Mammary epithelial cell (primary cell): ENCODE data around the gene ATP5F1B.

Experiments
- EZH2 ChIP-seq: IDR thresholded peaks from 2 replicates; pipeline ENCODE4 v1.6.1; 2012; ENCODE audit warnings: low read length, inconsistent platforms, borderline replicate concordance
- TF ChIP-seq, protein P1 (sequence below), 2 donors: IDR thresholded peaks in 1 of 2; conservative IDR thresholded peaks in 1 of 2; 2 replicates each; pipeline ENCODE4 v1.5.1; 2011 to 2012; ENCODE audit warnings: inconsistent platforms in 2 of 2, low read length in 2 of 2, mild to moderate bottlenecking in 2 of 2, control low read depth in 1 of 2, low read depth in 1 of 2; ENCODE audit not compliant: insufficient read depth in 1 of 2; ENCODE audit errors: extremely low read depth in 1 of 2

DNA sequence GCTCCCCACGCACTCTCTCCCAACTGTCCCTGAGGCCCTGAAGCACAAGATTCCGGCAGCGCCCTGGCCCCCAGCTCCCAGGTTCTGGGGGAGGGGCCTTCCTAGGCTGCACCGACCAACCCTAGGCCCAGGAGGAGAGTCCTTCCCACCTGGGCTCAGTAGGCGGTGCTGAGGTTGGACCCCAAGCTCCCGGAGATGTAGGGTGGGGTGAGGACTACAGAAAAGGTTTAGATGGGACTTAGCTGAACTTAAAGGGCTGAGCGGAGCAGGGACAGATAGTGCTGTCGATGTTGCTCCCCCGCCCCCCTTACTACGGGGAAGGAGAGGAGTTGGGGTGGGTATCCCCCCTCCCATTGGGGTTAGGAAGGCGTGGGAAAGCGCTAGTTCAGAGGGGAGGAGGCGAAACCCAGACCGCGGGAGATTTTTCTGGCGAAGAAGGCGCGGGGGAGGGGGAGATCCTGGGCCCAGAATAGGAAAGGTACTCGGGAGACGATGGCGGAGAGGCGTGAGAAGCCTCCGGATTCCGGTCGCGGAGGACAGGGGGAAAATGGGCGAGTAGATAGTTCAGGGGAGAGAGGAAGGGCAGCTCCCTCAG is 11.4 kb downstream of the ATP5F1B start:
- TF ChIP-seq, protein P1, sequence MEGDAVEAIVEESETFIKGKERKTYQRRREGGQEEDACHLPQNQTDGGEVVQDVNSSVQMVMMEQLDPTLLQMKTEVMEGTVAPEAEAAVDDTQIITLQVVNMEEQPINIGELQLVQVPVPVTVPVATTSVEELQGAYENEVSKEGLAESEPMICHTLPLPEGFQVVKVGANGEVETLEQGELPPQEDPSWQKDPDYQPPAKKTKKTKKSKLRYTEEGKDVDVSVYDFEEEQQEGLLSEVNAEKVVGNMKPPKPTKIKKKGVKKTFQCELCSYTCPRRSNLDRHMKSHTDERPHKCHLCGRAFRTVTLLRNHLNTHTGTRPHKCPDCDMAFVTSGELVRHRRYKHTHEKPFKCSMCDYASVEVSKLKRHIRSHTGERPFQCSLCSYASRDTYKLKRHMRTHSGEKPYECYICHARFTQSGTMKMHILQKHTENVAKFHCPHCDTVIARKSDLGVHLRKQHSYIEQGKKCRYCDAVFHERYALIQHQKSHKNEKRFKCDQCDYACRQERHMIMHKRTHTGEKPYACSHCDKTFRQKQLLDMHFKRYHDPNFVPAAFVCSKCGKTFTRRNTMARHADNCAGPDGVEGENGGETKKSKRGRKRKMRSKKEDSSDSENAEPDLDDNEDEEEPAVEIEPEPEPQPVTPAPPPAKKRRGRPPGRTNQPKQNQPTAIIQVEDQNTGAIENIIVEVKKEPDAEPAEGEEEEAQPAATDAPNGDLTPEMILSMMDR (conservative IDR thresholded peaks at IDR 0.05 in 1 of 2, IDR thresholded peaks at IDR 0.05 in 1 of 2; ENCODE audit: extremely low read depth in 1 of 2, insufficient read depth in 1 of 2, low read depth in 1 of 2, low read length in 2 of 2) = no peak
- no peak for TF ChIP-seq EZH2
